GM23248 (cell line): ENCODE results near the gene GDI1.

ENCODE experiments used
- EZH2 ChIP-seq: fragments of 200-600 bp; sonication (generic); IDR thresholded peaks from 2 replicates; pipeline ENCODE4 v1.6.1; 2018; ENCODE audit warnings: antibody characterized with exemption, mild to moderate bottlenecking; ENCODE audit not compliant: insufficient read depth, poor library complexity, severe bottlenecking
- EZH2phosphoT487 ChIP-seq: fragments of 200-600 bp; sonication (generic); IDR thresholded peaks from 2 replicates; pipeline ENCODE4 v1.6.1; 2018; ENCODE audit warnings: antibody characterized with exemption, moderate library complexity, mild to moderate bottlenecking, low read depth; ENCODE audit not compliant: insufficient read depth

DNA sequence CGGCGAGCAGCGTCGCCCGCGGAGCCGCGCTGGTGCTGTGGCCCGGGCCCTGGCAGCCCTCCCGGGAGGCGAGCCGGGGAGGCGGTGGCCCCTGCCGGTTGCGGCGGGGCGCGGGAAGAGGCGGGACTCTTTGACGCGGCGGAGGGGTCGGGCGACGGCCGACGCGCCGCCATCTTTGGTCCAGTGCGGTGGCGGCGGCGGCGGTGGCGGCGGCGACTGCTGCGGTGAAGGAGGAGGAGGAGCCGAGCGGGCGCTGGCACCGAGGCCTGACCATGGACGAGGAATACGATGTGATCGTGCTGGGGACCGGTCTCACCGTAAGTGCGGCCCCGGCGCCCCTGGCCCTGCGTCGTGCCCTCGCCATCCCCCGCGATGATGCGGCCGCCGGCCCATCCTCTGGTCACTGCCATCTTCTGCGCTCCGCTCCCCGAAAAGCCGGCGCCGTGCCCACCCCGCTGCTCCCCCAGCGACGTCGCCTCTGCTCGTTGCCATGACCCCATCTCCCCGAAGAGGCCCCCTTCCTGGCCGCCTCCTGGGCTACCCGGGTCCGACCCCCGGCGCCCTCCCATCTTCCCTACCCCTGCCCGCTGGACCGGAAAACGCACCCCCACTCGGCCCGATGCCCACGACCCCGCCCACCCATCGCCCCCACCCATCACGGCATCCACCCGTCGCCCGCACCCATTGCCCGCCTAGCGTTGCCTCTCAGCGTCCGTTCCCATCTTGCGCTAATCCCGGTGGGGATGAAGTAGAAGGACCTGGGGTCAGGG is at the start of gene GDI1:
- no peak for TF ChIP-seq EZH2
- TF ChIP-seq EZH2phosphoT487, result no peak
